ENCODE results near the gene SEL1L3. TPM values are rescaled to one million over a fixed set of nuclear protein-coding genes. Genes with fewer than 3 reads are reported as not detected.

SEL1L3 gene
- total and polyA plus RNA-seq, 2 donors (not counting 1 experiment from before 2014, with no cell fraction given): 120 to 280 TPM

- Mint-ChIP-seq H3K27ac (no peak overlapping the region), H3K4me3 (no peak overlapping the region), H3K27me3 (no peaks in the 10 kb centered on the region), H3K9me3 (ENCODE audit: insufficient read depth) (no peaks in the 10 kb centered on the region), H3K4me1 (no peaks in the 10 kb centered on the region)
- H3K9me3 ChIP-seq (ENCODE audit: control extremely low read depth in 1 of 3, control insufficient read depth in 2 of 3, insufficient read depth in 1 of 3, low read length in 2 of 3): no peaks in the 10 kb centered on the region
- peaks cover 81% of the 10 kb centered on the region for H4K20me1 ChIP-seq (ENCODE audit: control insufficient read depth, insufficient read depth, low read length, poor library complexity, severe bottlenecking)
- 100% methylated on average over 2 of the region's 4 CpGs for WGBS (ENCODE audit: insufficient coverage)
- no peak overlapping the region for H3K9ac ChIP-seq (ENCODE audit: low read length)
- H3K4me1 ChIP-seq (ENCODE audit: control insufficient read depth in 2 of 2, insufficient read depth in 2 of 2, low read length in 2 of 2): no peaks in the 10 kb centered on the region
- H3K4me3 ChIP-seq (ENCODE audit: control extremely low read depth in 1 of 5, extremely low read depth in 1 of 5, insufficient read depth in 1 of 5, low read depth in 2 of 5, low read length in 4 of 5): no peak overlapping the region
- H3K4me2 ChIP-seq (replicated peaks; ENCODE audit: low read depth, low read length, poor library complexity, severe bottlenecking): no peak overlapping the region
- H3K27ac ChIP-seq (ENCODE audit: low read length in 2 of 2): no peak overlapping the region
- POLR2A ChIA-PET: interaction anchor here (0.6 kb wide), 1 partner anchor 1097 kb away, joined by 3 read pairs; no protein-coding TSS in a partner anchor
- H3K36me3 ChIP-seq (replicated peaks in 1 of 2; ENCODE audit: control extremely low read depth in 1 of 2, control insufficient read depth in 1 of 2, extremely low read depth in 1 of 2, insufficient read depth in 2 of 2, low read length in 1 of 2): peaks cover 0 to 96% of the 10 kb centered on the region in 2 experiments
- intact Hi-C loops (cut with micrococcal nuclease): no loop called here
- DNase-seq (no peak), ATAC-seq (ENCODE audit: low read depth) (no peak)
- TF ChIP-seq CTCF (IDR thresholded peaks at IDR 0.05) (no peak), EZH2 (IDR thresholded peaks at IDR 0.05; ENCODE audit: borderline replicate concordance, insufficient read depth, low read depth, low read length, poor library complexity, severe bottlenecking) (no peak)
- H2AFZ ChIP-seq (ENCODE audit: insufficient read depth, low read depth, low read length, poor library complexity, severe bottlenecking): no peak overlapping the region
- peaks cover 49% of the 10 kb centered on the region for H3K79me2 ChIP-seq (ENCODE audit: control insufficient read depth, insufficient read depth, low read length)
- CTCF ChIA-PET: no interaction called here
- H3K27me3 ChIP-seq (replicated peaks in 1 of 4; ENCODE audit: control extremely low read depth in 1 of 4, control insufficient read depth in 3 of 4, insufficient read depth in 4 of 4, low read length in 3 of 4): no peaks in the 10 kb centered on the region
Observed at GRCh38 chr4:25818876-25819275, 43.9 kb downstream of the SEL1L3 start.

DNA sequence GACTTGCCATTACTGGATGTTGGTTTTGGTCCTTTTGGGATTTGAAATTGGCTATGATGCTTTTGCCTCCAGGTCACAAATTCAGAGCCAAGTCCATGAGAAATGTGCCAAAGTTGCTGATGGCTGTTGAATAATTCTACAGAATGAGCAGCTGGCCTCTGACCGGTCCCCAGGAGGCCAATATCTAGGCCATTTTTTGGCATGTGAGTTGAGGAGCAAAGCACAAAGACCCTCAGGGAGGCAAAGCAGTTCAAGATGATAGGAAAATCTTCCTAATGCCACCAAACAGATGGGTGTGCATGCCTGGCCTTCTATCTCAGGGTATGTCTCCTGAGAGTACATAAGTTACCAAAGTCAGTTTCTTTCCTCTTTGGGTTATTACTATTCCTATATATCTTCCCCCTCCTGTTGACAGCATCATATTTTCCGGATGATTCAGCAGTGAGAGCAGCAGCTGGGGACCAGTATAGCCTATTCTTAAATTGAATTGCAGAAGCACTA is 44.4 kb downstream of the SEL1L3 start:
- Mint-ChIP-seq H3K4me1 (no peaks in the 10 kb centered on the region), H3K9me3 (ENCODE audit: insufficient read depth) (no peaks in the 10 kb centered on the region), H3K4me3 (no peak overlapping the region), H3K27me3 (no peaks in the 10 kb centered on the region), H3K27ac (no peak overlapping the region)
- ChIA-PET POLR2A (no interaction called here), CTCF (no interaction called here)
- ATAC-seq (ENCODE audit: low read depth) (no peak), DNase-seq (no peak)
- no peak overlapping the region for H3K9ac ChIP-seq (ENCODE audit: low read length)
- no peak overlapping the region for H3K4me2 ChIP-seq (replicated peaks; ENCODE audit: low read depth, low read length, poor library complexity, severe bottlenecking)
- TF ChIP-seq EZH2 (IDR thresholded peaks at IDR 0.05; ENCODE audit: borderline replicate concordance, insufficient read depth, low read depth, low read length, poor library complexity, severe bottlenecking) (no peak), CTCF (IDR thresholded peaks at IDR 0.05) (no peak)
- H3K27ac ChIP-seq (ENCODE audit: low read length in 2 of 2): no peak overlapping the region
- H2AFZ ChIP-seq (ENCODE audit: insufficient read depth, low read depth, low read length, poor library complexity, severe bottlenecking): no peak overlapping the region
- H3K36me3 ChIP-seq (replicated peaks in 1 of 2; ENCODE audit: control extremely low read depth in 1 of 2, control insufficient read depth in 1 of 2, extremely low read depth in 1 of 2, insufficient read depth in 2 of 2, low read length in 1 of 2): peaks cover 0 to 96% of the 10 kb centered on the region in 2 experiments
- peaks cover 82% of the 10 kb centered on the region for H4K20me1 ChIP-seq (ENCODE audit: control insufficient read depth, insufficient read depth, low read length, poor library complexity, severe bottlenecking)
- H3K79me2 ChIP-seq (ENCODE audit: control insufficient read depth, insufficient read depth, low read length): peaks cover 46% of the 10 kb centered on the region
- no peak overlapping the region for H3K4me3 ChIP-seq (ENCODE audit: control extremely low read depth in 1 of 5, extremely low read depth in 1 of 5, insufficient read depth in 1 of 5, low read depth in 2 of 5, low read length in 4 of 5)
- 100% methylated on average over 2 of the region's 2 CpGs for WGBS (ENCODE audit: insufficient coverage)
- no peaks in the 10 kb centered on the region for H3K27me3 ChIP-seq (replicated peaks in 1 of 4; ENCODE audit: control extremely low read depth in 1 of 4, control insufficient read depth in 3 of 4, insufficient read depth in 4 of 4, low read length in 3 of 4)
- H3K9me3 ChIP-seq (ENCODE audit: control extremely low read depth in 1 of 3, control insufficient read depth in 2 of 3, insufficient read depth in 1 of 3, low read length in 2 of 3): no peaks in the 10 kb centered on the region
- no peaks in the 10 kb centered on the region for H3K4me1 ChIP-seq (ENCODE audit: control insufficient read depth in 2 of 2, insufficient read depth in 2 of 2, low read length in 2 of 2)
- intact Hi-C loops (cut with micrococcal nuclease): no loop called here
